CD4-positive, alpha-beta T cell treated with Interleukin-6 for 4 hours (primary cell): ENCODE results near the gene MRPS2.
"Not testable (repeated sequence)": the region's sequence is repeated elsewhere in the genome, so short reads cannot be mapped to it uniquely, and the experiment has no call there.

Experiments
- DNase-seq: peaks from one replicate; pipeline ENCODE4 v3.0.0-alpha.2; 2020; ENCODE audit warnings: mixed read lengths

The MRPS2 gene

GRCh38 chr9:135516132-135516860 lies 15.8 kb downstream of the MRPS2 start:
- no peak for DNase-seq

GRCh38 chr9:135517407-135517822 lies 16.9 kb downstream of the MRPS2 start:
- DNase-seq, result no peak

- DNase-seq, result no peak
Observed at GRCh38 chr9:135519179-135519971, 18.9 kb downstream of the MRPS2 start.

- no peak for DNase-seq
Observed at GRCh38 chr9:135520916-135521607, 20.6 kb downstream of the MRPS2 start, which contains the start of gene LCN1. TSS of gene LCN1 (plus strand) at chr9:135521440. CDS start at chr9:135521498, 58 bp downstream.

GRCh38 chr9:135521608-135522095 lies 21.2 kb downstream of the MRPS2 start:
- no peak for DNase-seq

- no peak for DNase-seq
Observed at GRCh38 chr9:135522137-135522877, 21.8 kb downstream of the MRPS2 start.

GRCh38 chr9:135522931-135523330 lies 22.4 kb downstream of the MRPS2 start:
- no peak for DNase-seq

- no peak for DNase-seq
Observed at GRCh38 chr9:135523521-135524129, 23.1 kb downstream of the MRPS2 start.

GRCh38 chr9:135524130-135524861 lies 23.8 kb downstream of the MRPS2 start:
- no peak for DNase-seq

- DNase-seq, result no peak
Observed at GRCh38 chr9:135525241-135526088, 25.0 kb downstream of the MRPS2 start.

- no peak for DNase-seq
Observed at GRCh38 chr9:135526089-135526729, 25.7 kb downstream of the MRPS2 start.

- DNase-seq, result no peak
Observed at GRCh38 chr9:135526730-135527571, 26.5 kb downstream of the MRPS2 start.

- not testable (repeated sequence) for DNase-seq
Observed at GRCh38 chr9:135528842-135529435, 28.5 kb downstream of the MRPS2 start.

- no peak for DNase-seq
Observed at GRCh38 chr9:135530146-135530545, 29.7 kb downstream of the MRPS2 start.

- no peak for DNase-seq
Observed at GRCh38 chr9:135531096-135531495, 30.6 kb downstream of the MRPS2 start.

GRCh38 chr9:135533113-135533512 lies 32.6 kb downstream of the MRPS2 start:
- DNase-seq, result no peak

GRCh38 chr9:135533674-135534073 lies 33.2 kb downstream of the MRPS2 start:
- DNase-seq, result no peak

- DNase-seq, result not testable (repeated sequence)
Observed at GRCh38 chr9:135534192-135534711, 33.8 kb downstream of the MRPS2 start.
